ENCODE data around the gene THOC7.
A peak's percentile ranks its signal among the peaks of the same experiment; 100 is the strongest.

The THOC7 gene

GRCh38 chr3:63863150-63864007, at the start of gene THOC7, which contains the start of gene ATXN7:
TSS of gene THOC7 (minus strand) at chr3:63863805. CDS start at chr3:63863790, 15 bp downstream.
TSS of gene ATXN7 (plus strand) at chr3:63863867. CDS start at chr3:63912599, 48,732 bp downstream.
- peak; percentile 9 to 61 (median 45) for DNase-seq (ENCODE audit: low read depth in 3 of 3, low spot score in 1 of 3)

- peak in 1 of 3 donors; percentile 11 for DNase-seq (ENCODE audit: low read depth in 3 of 3, low spot score in 1 of 3)
Observed at GRCh38 chr3:63912768-63913588, 49.4 kb upstream of the THOC7 start.

- peak; percentile 56 to 74 (median 72) for DNase-seq (ENCODE audit: low read depth in 3 of 3, low spot score in 1 of 3)
Observed at GRCh38 chr3:63911873-63912767, 48.5 kb upstream of the THOC7 start, which contains the start of gene SCAANT1. TSS of gene SCAANT1 (minus strand) at chr3:63912383.

GRCh38 chr3:63911509-63911872, 47.9 kb upstream of the THOC7 start:
- no peak for DNase-seq (ENCODE audit: low read depth in 3 of 3, low spot score in 1 of 3)

GRCh38 chr3:63910891-63911290, 47.3 kb upstream of the THOC7 start:
- no peak for DNase-seq (ENCODE audit: low read depth in 3 of 3, low spot score in 1 of 3)

GRCh38 chr3:63910001-63910400, 46.4 kb upstream of the THOC7 start:
- DNase-seq (ENCODE audit: low read depth in 3 of 3, low spot score in 1 of 3): no peak

- DNase-seq (ENCODE audit: low read depth in 3 of 3, low spot score in 1 of 3): no peak
Observed at GRCh38 chr3:63909431-63909830, 45.8 kb upstream of the THOC7 start.

- DNase-seq (ENCODE audit: low read depth in 3 of 3, low spot score in 1 of 3): no peak
Observed at GRCh38 chr3:63908776-63909175, 45.2 kb upstream of the THOC7 start.

GRCh38 chr3:63908081-63908736, 44.6 kb upstream of the THOC7 start:
- DNase-seq (ENCODE audit: low read depth in 3 of 3, low spot score in 1 of 3): no peak

GRCh38 chr3:63905731-63906620, 42.4 kb upstream of the THOC7 start:
- no peak for DNase-seq (ENCODE audit: low read depth in 3 of 3, low spot score in 1 of 3)

- no peak for DNase-seq (ENCODE audit: low read depth in 3 of 3, low spot score in 1 of 3)
Observed at GRCh38 chr3:63900459-63900858, 36.9 kb upstream of the THOC7 start.

GRCh38 chr3:63900010-63900409, 36.4 kb upstream of the THOC7 start:
- DNase-seq (ENCODE audit: low read depth in 3 of 3, low spot score in 1 of 3): no peak

- DNase-seq (ENCODE audit: low read depth in 3 of 3, low spot score in 1 of 3): no peak
Observed at GRCh38 chr3:63896332-63897030, 32.9 kb upstream of the THOC7 start.

- no peak for DNase-seq (ENCODE audit: low read depth in 3 of 3, low spot score in 1 of 3)
Observed at GRCh38 chr3:63895422-63896189, 32.0 kb upstream of the THOC7 start.

GRCh38 chr3:63892773-63893352, 29.3 kb upstream of the THOC7 start:
- DNase-seq (ENCODE audit: low read depth in 3 of 3, low spot score in 1 of 3): no peak

- DNase-seq (ENCODE audit: low read depth in 3 of 3, low spot score in 1 of 3): no peak
Observed at GRCh38 chr3:63891518-63891917, 27.9 kb upstream of the THOC7 start.

- DNase-seq (ENCODE audit: low read depth in 3 of 3, low spot score in 1 of 3): no peak
Observed at GRCh38 chr3:63886858-63887257, 23.3 kb upstream of the THOC7 start.

- no peak for DNase-seq (ENCODE audit: low read depth in 3 of 3, low spot score in 1 of 3)
Observed at GRCh38 chr3:63880653-63881052, 17.0 kb upstream of the THOC7 start.
